Parathyroid adenoma (tissue), 2 donors: ENCODE results near the gene GALNT18.

ENCODE experiments used
- H2AFZ ChIP-seq: fragments of 300-600 bp; sonication (generic); one replicate; pipeline ENCODE4 v1.7.0; 2017; ENCODE audit warnings: antibody characterized with exemption, mild to moderate bottlenecking
- H3K27ac ChIP-seq: fragments of 300-600 bp; sonication (generic); one replicate; pipeline ENCODE4 v1.7.0; 2017
- H3K27me3 ChIP-seq: fragments of 300-600 bp; sonication (generic); one replicate; pipeline ENCODE4 v1.7.0; 2017; ENCODE audit warnings: low read length; ENCODE audit not compliant: control insufficient read depth, insufficient read depth
- H3K36me3 ChIP-seq: fragments of 300-600 bp; sonication (generic); one replicate; pipeline ENCODE4 v1.7.0; 2017; ENCODE audit warnings: low read length; ENCODE audit not compliant: control insufficient read depth, insufficient read depth
- H3K4me1 ChIP-seq: fragments of 300-600 bp; sonication (generic); one replicate; pipeline ENCODE4 v1.7.0; 2017; ENCODE audit warnings: control low read depth
- H3K4me2 ChIP-seq: fragments of 300-600 bp; sonication (generic); one replicate; pipeline ENCODE4 v1.7.0; 2017; ENCODE audit warnings: low read length
- H3K4me3 ChIP-seq: fragments of 300-600 bp; sonication (generic); one replicate; pipeline ENCODE4 v1.7.0; 2017; ENCODE audit warnings: low read depth, low read length
- H3K79me2 ChIP-seq: fragments of 300-600 bp; sonication (generic); one replicate; pipeline ENCODE4 v1.7.0; 2017; ENCODE audit warnings: control low read depth
- H3K9ac ChIP-seq: fragments of 300-600 bp; sonication (generic); one replicate; pipeline ENCODE4 v1.7.0; 2017; ENCODE audit warnings: mild to moderate bottlenecking
- H3K9me3 ChIP-seq: fragments of 300-600 bp; sonication (generic); one replicate; pipeline ENCODE4 v1.7.0; 2017; ENCODE audit warnings: low read length; ENCODE audit not compliant: control insufficient read depth
- CTCF ChIP-seq: fragments of 300-600 bp; sonication (generic); IDR thresholded peaks from one replicate; pipeline ENCODE4 v1.7.0; 2017; ENCODE audit warnings: antibody characterized with exemption, mild to moderate bottlenecking
- donor health status: primary hyperparathyroidism.

GALNT18 gene

GRCh38 chr11:11512502-11512901, 109.3 kb downstream of the GALNT18 start:
- no peak overlapping the region for H3K27ac ChIP-seq
- H2AFZ ChIP-seq = no peak overlapping the region
- no peak for TF ChIP-seq CTCF
- H3K79me2 ChIP-seq = no peaks in the 10 kb centered on the region
- no peak overlapping the region for H3K9ac ChIP-seq
- H3K36me3 ChIP-seq = no peaks in the 10 kb centered on the region
- H3K9me3 ChIP-seq = no peaks in the 10 kb centered on the region
- no peak overlapping the region for H3K4me3 ChIP-seq
- H3K4me1 ChIP-seq = peaks cover 37% of the 10 kb centered on the region
- no peaks in the 10 kb centered on the region for H3K27me3 ChIP-seq
- H3K4me2 ChIP-seq = no peak overlapping the region

- no peak overlapping the region for H2AFZ ChIP-seq
- no peak overlapping the region for H3K4me2 ChIP-seq
- no peaks in the 10 kb centered on the region for H3K36me3 ChIP-seq
- H3K27me3 ChIP-seq = no peaks in the 10 kb centered on the region
- no peaks in the 10 kb centered on the region for H3K79me2 ChIP-seq
- no peak overlapping the region for H3K9ac ChIP-seq
- H3K27ac ChIP-seq = no peak overlapping the region
- no peaks in the 10 kb centered on the region for H3K9me3 ChIP-seq
- TF ChIP-seq CTCF = no peak
- no peak overlapping the region for H3K4me3 ChIP-seq
- peaks cover 34% of the 10 kb centered on the region for H3K4me1 ChIP-seq
These were observed 109.7 kb downstream of the GALNT18 start for GRCh38 chr11:11512090-11512489.

GRCh38 chr11:11510939-11511338, 110.9 kb downstream of the GALNT18 start:
- Histone ChIP-seq H2AFZ (peak overlapping the region; percentile 22), H3K27me3 (no peaks in the 10 kb centered on the region), H3K4me3 (no peak overlapping the region), H3K9ac (no peak overlapping the region), H3K27ac (no peak overlapping the region), H3K4me2 (no peak overlapping the region), H3K79me2 (no peaks in the 10 kb centered on the region), H3K36me3 (no peaks in the 10 kb centered on the region), H3K4me1 (peaks cover 25% of the 10 kb centered on the region), H3K9me3 (no peaks in the 10 kb centered on the region)
- no peak for TF ChIP-seq CTCF

GRCh38 chr11:11505692-11506091, 116.1 kb downstream of the GALNT18 start:
- H3K9ac ChIP-seq = no peak overlapping the region
- H3K4me1 ChIP-seq = peaks cover 28% of the 10 kb centered on the region
- H3K9me3 ChIP-seq = no peaks in the 10 kb centered on the region
- H3K79me2 ChIP-seq = no peaks in the 10 kb centered on the region
- H3K27me3 ChIP-seq = no peaks in the 10 kb centered on the region
- H2AFZ ChIP-seq = no peak overlapping the region
- no peak overlapping the region for H3K4me3 ChIP-seq
- H3K36me3 ChIP-seq = no peaks in the 10 kb centered on the region
- no peak for TF ChIP-seq CTCF
- no peak overlapping the region for H3K4me2 ChIP-seq
- H3K27ac ChIP-seq = no peak overlapping the region

- H3K9ac ChIP-seq = no peak overlapping the region
- H3K4me2 ChIP-seq = no peak overlapping the region
- no peaks in the 10 kb centered on the region for H3K79me2 ChIP-seq
- H3K27ac ChIP-seq = no peak overlapping the region
- H3K9me3 ChIP-seq = no peaks in the 10 kb centered on the region
- H2AFZ ChIP-seq = no peak overlapping the region
- no peaks in the 10 kb centered on the region for H3K36me3 ChIP-seq
- TF ChIP-seq CTCF = no peak
- peaks cover 28% of the 10 kb centered on the region for H3K4me1 ChIP-seq
- H3K4me3 ChIP-seq = no peak overlapping the region
- no peaks in the 10 kb centered on the region for H3K27me3 ChIP-seq
These were observed 116.6 kb downstream of the GALNT18 start for GRCh38 chr11:11505190-11505589.
